Tibial nerve (tissue), 4 donors: ENCODE measurements around the gene ZCCHC2. TPM values are rescaled to one million over a fixed set of nuclear protein-coding genes. Genes with fewer than 3 reads are reported as not detected.

ENCODE experiments used
- DNase-seq, 2 donors: peaks; one replicate each; pipeline ENCODE4 v3.0.0-alpha.2; 2019; ENCODE audit warnings: low spot score in 2 of 2
- H3K27ac ChIP-seq, 4 donors: fragments of 200-600 bp; sonication (generic) in 3 of 4; one replicate each; pipeline ENCODE4 v1.5.1; 2017 to 2019; ENCODE audit warnings: mild to moderate bottlenecking in 1 of 4
- H3K27me3 ChIP-seq, 2 donors: fragments of 200-600 bp; sonication (generic) in 1 of 2; one replicate each; pipeline versions ENCODE4 v1.5.1 to v1.6.0; 2017 to 2019
- H3K36me3 ChIP-seq, 3 donors: fragments of 200-600 bp; sonication (generic); one replicate each; pipeline ENCODE4 v1.5.1; 2018 to 2019
- H3K4me1 ChIP-seq, 4 donors: fragments of 200-600 bp; sonication (generic) in 3 of 4; one replicate each; pipeline ENCODE4 v1.5.1; 2017 to 2019
- H3K4me3 ChIP-seq, 4 donors: fragments of 200-600 bp; sonication (generic) in 3 of 4; one replicate each; pipeline ENCODE4 v1.5.1; 2017 to 2019; ENCODE audit warnings: mild to moderate bottlenecking in 1 of 4, moderate library complexity in 1 of 4
- H3K9me3 ChIP-seq, 4 donors: fragments of 200-600 bp; sonication (generic) in 3 of 4; one replicate each; pipeline ENCODE4 v1.5.1; 2017 to 2019
- CTCF ChIP-seq, 5 experiments: fragments of 200-600 bp in 3 of 5; fragments of 450-650 bp in 2 of 5; sonication (generic) in 3 of 5; IDR thresholded peaks; one replicate each; pipeline ENCODE4 v1.5.1; 2016 to 2019; ENCODE audit warnings: antibody characterized with exemption in 5 of 5, mild to moderate bottlenecking in 3 of 5, moderate library complexity in 2 of 5
- EP300 ChIP-seq, 2 donors: sonication (generic); formaldehyde crosslinking; IDR thresholded peaks; one replicate each; pipeline ENCODE4 v1.6.1; 2017; ENCODE audit warnings: antibody characterized with exemption in 2 of 2, mild to moderate bottlenecking in 1 of 2
- POLR2A ChIP-seq, 2 donors: fragments of 450-650 bp; IDR thresholded peaks; one replicate each; pipeline ENCODE4 v1.6.1; 2017; ENCODE audit warnings: antibody characterized with exemption in 2 of 2, mild to moderate bottlenecking in 2 of 2, moderate library complexity in 2 of 2
- WGBS, 2 donors: methylation state at CpG; one replicate each; pipeline ENCODE4 v1.1.5; 2018; 5-methylcytosine and 5-hydroxymethylcytosine counted together
- total RNA-seq, 4 donors: library from RNA; depleted of rRNA; stranded (reverse); fragments of >200 nt; gene quantifications; one replicate each; pipeline ENCODE4 v1.1.0, GENCODE V29; 2016

ZCCHC2 gene
- total RNA-seq, 4 donors from 2014 or later = 32.4 to 49.4 (median 38.4) TPM

GRCh38 chr18:62494764-62495163 lies 28.1 kb upstream of the ZCCHC2 start:
- TF ChIP-seq POLR2A (IDR thresholded peaks at IDR 0.05) = no peak
- no peak for TF ChIP-seq CTCF (IDR thresholded peaks at IDR 0.05)
- no peak for TF ChIP-seq EP300 (IDR thresholded peaks at IDR 0.05)

GRCh38 chr18:62496262-62496661 lies 26.6 kb upstream of the ZCCHC2 start:
- DNase-seq = no peak
- Histone ChIP-seq H3K36me3 (no peaks in the 10 kb centered on the region), H3K4me3 (no peak overlapping the region), H3K27me3 (no peaks in the 10 kb centered on the region), H3K4me1 (no peaks in the 10 kb centered on the region), H3K27ac (no peak overlapping the region), H3K9me3 (no peaks in the 10 kb centered on the region)
- 85 to 89% methylated on average over 2 of the region's 2 CpGs for WGBS, 2 donors
- TF ChIP-seq CTCF (IDR thresholded peaks at IDR 0.05) (no peak), EP300 (IDR thresholded peaks at IDR 0.05) (no peak), POLR2A (IDR thresholded peaks at IDR 0.05) (no peak)

More at GRCh38 chr18:62494764-62495163, 28.1 kb upstream of the ZCCHC2 start:
- H3K4me3 ChIP-seq = no peak overlapping the region
- no peaks in the 10 kb centered on the region for H3K4me1 ChIP-seq
- DNase-seq = no peak
- no peaks in the 10 kb centered on the region for H3K27me3 ChIP-seq
- no peaks in the 10 kb centered on the region for H3K9me3 ChIP-seq
- H3K27ac ChIP-seq = no peak overlapping the region
- H3K36me3 ChIP-seq = no peaks in the 10 kb centered on the region
- 59 to 66% methylated on average over 3 of the region's 3 CpGs for WGBS, 2 donors

- 76 to 78% methylated on average over 13 of the region's 13 CpGs for WGBS, 2 donors
- no peak for TF ChIP-seq POLR2A (IDR thresholded peaks at IDR 0.05)
- Histone ChIP-seq H3K4me3 (no peak overlapping the region), H3K27me3 (no peaks in the 10 kb centered on the region), H3K4me1 (no peaks in the 10 kb centered on the region), H3K9me3 (no peaks in the 10 kb centered on the region), H3K36me3 (peaks cover 0 to under 1% (median 0%) of the 10 kb centered on the region in 3 donors), H3K27ac (no peak overlapping the region)
- DNase-seq = no peak
Observed at GRCh38 chr18:62497190-62497772, 25.5 kb upstream of the ZCCHC2 start.

- H3K9me3 ChIP-seq = peaks cover 0 to 4% (median 0%) of the 10 kb centered on the region in 4 donors
- H3K36me3 ChIP-seq = peaks cover 0 to 3% (median 0%) of the 10 kb centered on the region in 3 donors
- no peak overlapping the region for H3K4me3 ChIP-seq
- no peaks in the 10 kb centered on the region for H3K27me3 ChIP-seq
- no peaks in the 10 kb centered on the region for H3K4me1 ChIP-seq
- WGBS, 2 donors = 78 to 83% methylated on average over 7 of the region's 7 CpGs
- no peak for DNase-seq
- H3K27ac ChIP-seq = no peak overlapping the region
- TF ChIP-seq POLR2A (IDR thresholded peaks at IDR 0.05) = no peak
- TF ChIP-seq EP300 (IDR thresholded peaks at IDR 0.05) = no peak
- TF ChIP-seq CTCF (IDR thresholded peaks at IDR 0.05) = no peak
Observed at GRCh38 chr18:62498616-62499262, 24.1 kb upstream of the ZCCHC2 start.

- Histone ChIP-seq H3K27me3 (no peaks in the 10 kb centered on the region), H3K4me3 (no peak overlapping the region), H3K9me3 (peaks cover 0 to 4% (median 0%) of the 10 kb centered on the region in 4 donors), H3K36me3 (peaks cover 0 to 3% (median 0%) of the 10 kb centered on the region in 3 donors), H3K27ac (no peak overlapping the region), H3K4me1 (no peaks in the 10 kb centered on the region)
- no peak for DNase-seq
- WGBS, 2 donors = 65 to 69% methylated on average over 9 to 10 of the region's 10 CpGs
- no peak for TF ChIP-seq CTCF (IDR thresholded peaks at IDR 0.05)
- TF ChIP-seq POLR2A (IDR thresholded peaks at IDR 0.05) = no peak
- TF ChIP-seq EP300 (IDR thresholded peaks at IDR 0.05) = no peak
Observed at GRCh38 chr18:62499263-62499650, 23.6 kb upstream of the ZCCHC2 start.
